Trophoblast cell (in vitro differentiated cells and primary cell): ENCODE measurements around the gene TLE5.

Experiments
- DNase-seq, 2 donors: peaks; one replicate each; pipeline ENCODE4 v3.0.0-alpha.2; 2016
- H2AFZ ChIP-seq: 2 replicates; pipeline ENCODE4 v1.6.1; 2013; ENCODE audit warnings: low read length, moderate library complexity, mild to moderate bottlenecking; ENCODE audit not compliant: insufficient read depth, poor library complexity
- H2AK5ac ChIP-seq: 2 replicates; pipeline ENCODE4 v1.6.1; 2013; ENCODE audit warnings: mild to moderate bottlenecking, low read length
- H2BK120ac ChIP-seq: 2 replicates; pipeline ENCODE4 v1.6.1; 2013; ENCODE audit warnings: low read length, mild to moderate bottlenecking, moderate library complexity; ENCODE audit not compliant: insufficient read depth, poor library complexity
- H2BK12ac ChIP-seq: 2 replicates; pipeline ENCODE4 v1.6.1; 2013; ENCODE audit warnings: mild to moderate bottlenecking, low read length, moderate library complexity
- H2BK5ac ChIP-seq: 2 replicates; pipeline ENCODE4 v1.6.1; 2013; ENCODE audit warnings: low read length, low read depth, moderate library complexity, mild to moderate bottlenecking; ENCODE audit not compliant: poor library complexity
- H3K14ac ChIP-seq: 2 replicates; pipeline ENCODE4 v1.6.1; 2013; ENCODE audit warnings: mild to moderate bottlenecking, low read length
- H3K18ac ChIP-seq: 2 replicates; pipeline ENCODE4 v1.6.1; 2013; ENCODE audit warnings: mild to moderate bottlenecking, low read length
- H3K23ac ChIP-seq: 2 replicates; pipeline ENCODE4 v1.6.1; 2013; ENCODE audit warnings: low read length
- H3K27ac ChIP-seq: 2 replicates; pipeline ENCODE4 v1.5.1; 2013; ENCODE audit warnings: low read depth, mild to moderate bottlenecking, inconsistent platforms, low read length, moderate library complexity
- H3K27me3 ChIP-seq: 2 replicates; pipeline ENCODE4 v1.6.1; 2013; ENCODE audit warnings: inconsistent platforms, mild to moderate bottlenecking, low read length, moderate library complexity; ENCODE audit not compliant: insufficient read depth
- H3K36me3 ChIP-seq, 2 experiments: 1 replicate in 1 of 2; 2 replicates in 1 of 2; pipeline ENCODE4 v1.6.1; 2013; ENCODE audit warnings: low read length in 2 of 2, mild to moderate bottlenecking in 2 of 2, moderate library complexity in 1 of 2; ENCODE audit not compliant: insufficient read depth in 2 of 2, control insufficient read depth in 1 of 2
- H3K4ac ChIP-seq: 2 replicates; pipeline ENCODE4 v1.6.1; 2013; ENCODE audit warnings: low read depth, mild to moderate bottlenecking, low read length, moderate library complexity
- H3K4me1 ChIP-seq, 2 experiments: 1 replicate in 1 of 2; 2 replicates in 1 of 2; pipeline ENCODE4 v1.6.1; 2013; ENCODE audit warnings: low read length in 2 of 2, mild to moderate bottlenecking in 2 of 2, moderate library complexity in 1 of 2; ENCODE audit not compliant: insufficient read depth in 2 of 2, control insufficient read depth in 1 of 2
- H3K4me2 ChIP-seq: 2 replicates; pipeline ENCODE4 v1.6.1; 2013; ENCODE audit warnings: inconsistent platforms, mild to moderate bottlenecking, low read length, moderate library complexity
- H3K4me3 ChIP-seq: 2 replicates; pipeline ENCODE4 v1.5.1; 2013; ENCODE audit warnings: mild to moderate bottlenecking, low read depth, low read length, inconsistent platforms
- H3K79me1 ChIP-seq: one replicate; pipeline ENCODE4 v1.6.1; 2013; ENCODE audit warnings: low read length
- H3K79me2 ChIP-seq: 2 replicates; pipeline ENCODE4 v1.6.1; 2013; ENCODE audit warnings: low read length, mild to moderate bottlenecking; ENCODE audit not compliant: control insufficient read depth, insufficient read depth, poor library complexity
- H3K9ac ChIP-seq: 2 replicates; pipeline ENCODE4 v1.6.1; 2013; ENCODE audit warnings: mild to moderate bottlenecking, low read length
- H3K9me3 ChIP-seq: 2 replicates; pipeline ENCODE4 v1.6.1; 2013; ENCODE audit warnings: low read depth, mild to moderate bottlenecking, control low read depth, inconsistent platforms, low read length; ENCODE audit not compliant: insufficient read depth
- H4K12ac ChIP-seq: 2 replicates; pipeline ENCODE4 v1.6.1; 2013; ENCODE audit warnings: low read depth, mild to moderate bottlenecking, low read length, moderate library complexity
- H4K8ac ChIP-seq: 2 replicates; pipeline ENCODE4 v1.6.1; 2013; ENCODE audit warnings: low read depth, mild to moderate bottlenecking, low read length, moderate library complexity
- H4K91ac ChIP-seq: one replicate; pipeline ENCODE4 v1.6.1; 2013; ENCODE audit warnings: low read depth, mild to moderate bottlenecking, low read length, moderate library complexity
- WGBS: extraction: QIAGEN DNeasy Blood & Tissue Kit; methylation state at CpG from one replicate; pipeline ENCODE4 v1.1.7; 2013; ENCODE audit warnings: missing lambda C conversion rate; ENCODE audit not compliant: insufficient read length, insufficient coverage; ENCODE audit errors: extremely low coverage; 5-methylcytosine and 5-hydroxymethylcytosine counted together

The TLE5 gene

GRCh38 chr19:3073931-3074595 is 11.8 kb upstream of the TLE5 start:
- no CpG with 5 or more reads among the region's 8 CpGs for WGBS
- Histone ChIP-seq H3K9me3 (no peaks in the 10 kb centered on the region), H2AFZ (no peak overlapping the region), H3K79me2 (no peaks in the 10 kb centered on the region), H3K18ac (no peak overlapping the region), H3K27ac (no peak overlapping the region), H2BK5ac (no peak overlapping the region), H3K23ac (no peak overlapping the region), H4K8ac (no peak overlapping the region), H3K36me3 (no peaks in the 10 kb centered on the region), H2AK5ac (no peak overlapping the region), H3K4me3 (no peak overlapping the region), H3K14ac (no peak overlapping the region), H2BK120ac (no peak overlapping the region), H3K9ac (no peak overlapping the region), H3K4me1 (no peaks in the 10 kb centered on the region), H3K4me2 (no peak overlapping the region), H4K12ac (no peak overlapping the region), H4K91ac (no peak overlapping the region), H3K4ac (no peak overlapping the region), H3K27me3 (no peaks in the 10 kb centered on the region), H2BK12ac (no peak overlapping the region), H3K79me1 (no peaks in the 10 kb centered on the region)
- DNase-seq: no peak

- no peaks in the 10 kb centered on the region for H3K79me2 ChIP-seq
Measured at GRCh38 chr19:3073159-3073563, 10.9 kb upstream of the TLE5 start.

DNA sequence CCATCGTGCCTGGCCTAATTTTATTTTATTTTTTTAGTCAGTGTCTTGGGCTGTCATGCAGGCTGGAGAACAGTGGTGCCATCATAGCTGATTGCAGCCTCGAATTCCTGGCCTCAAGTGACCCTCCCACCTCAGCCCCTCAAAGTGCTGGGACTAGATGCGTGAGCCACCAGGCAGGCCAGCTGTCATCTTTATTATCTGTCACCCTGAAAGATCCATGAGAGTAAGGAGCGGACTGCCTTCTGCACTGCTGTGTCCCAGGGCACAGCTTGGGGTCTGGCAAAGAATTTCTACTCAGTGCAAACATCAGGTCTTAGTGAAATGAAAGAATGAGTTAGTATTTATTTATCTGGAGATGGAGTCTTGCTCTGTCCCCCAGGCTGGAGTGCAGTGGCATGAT is 9.5 kb upstream of the TLE5 start:
- H3K27ac ChIP-seq: no peak overlapping the region
- no peak overlapping the region for H2BK5ac ChIP-seq
- no peaks in the 10 kb centered on the region for H3K79me1 ChIP-seq
- WGBS: no CpG with 5 or more reads among the region's 4 CpGs
- H3K4me3 ChIP-seq: no peak overlapping the region
- no peaks in the 10 kb centered on the region for H3K27me3 ChIP-seq
- H3K4me2 ChIP-seq: no peak overlapping the region
- H3K9ac ChIP-seq: no peak overlapping the region
- H3K79me2 ChIP-seq: no peaks in the 10 kb centered on the region
- H2AK5ac ChIP-seq: no peak overlapping the region
- H2BK120ac ChIP-seq: no peak overlapping the region
- no peak overlapping the region for H2AFZ ChIP-seq
- no peak overlapping the region for H4K91ac ChIP-seq
- H3K4ac ChIP-seq: no peak overlapping the region
- H4K12ac ChIP-seq: no peak overlapping the region
- no peak overlapping the region for H2BK12ac ChIP-seq
- H3K18ac ChIP-seq: no peak overlapping the region
- no peaks in the 10 kb centered on the region for H3K4me1 ChIP-seq
- no peak overlapping the region for H4K8ac ChIP-seq
- no peaks in the 10 kb centered on the region for H3K36me3 ChIP-seq
- no peak overlapping the region for H3K23ac ChIP-seq
- no peaks in the 10 kb centered on the region for H3K9me3 ChIP-seq
- no peak for DNase-seq
- H3K14ac ChIP-seq: no peak overlapping the region

More at GRCh38 chr19:3073159-3073563, 10.9 kb upstream of the TLE5 start:
- H2BK5ac ChIP-seq: no peak overlapping the region
- H3K27me3 ChIP-seq: no peaks in the 10 kb centered on the region
- no peak overlapping the region for H4K8ac ChIP-seq
- H3K4ac ChIP-seq: no peak overlapping the region
- H3K4me2 ChIP-seq: no peak overlapping the region
- H3K9me3 ChIP-seq: no peaks in the 10 kb centered on the region
- no peaks in the 10 kb centered on the region for H3K36me3 ChIP-seq
- H3K9ac ChIP-seq: no peak overlapping the region
- no peak overlapping the region for H2BK120ac ChIP-seq
- peak; percentile 88 to 90 for DNase-seq
- no peak overlapping the region for H4K91ac ChIP-seq
- H2AK5ac ChIP-seq: no peak overlapping the region
- H2BK12ac ChIP-seq: no peak overlapping the region
- H3K23ac ChIP-seq: no peak overlapping the region
- H2AFZ ChIP-seq: no peak overlapping the region
- H3K4me1 ChIP-seq: no peaks in the 10 kb centered on the region
- no peak overlapping the region for H3K18ac ChIP-seq
- no peak overlapping the region for H4K12ac ChIP-seq
- no peak overlapping the region for H3K4me3 ChIP-seq
- no peak overlapping the region for H3K27ac ChIP-seq
- H3K79me1 ChIP-seq: no peaks in the 10 kb centered on the region
- WGBS: no CpG with 5 or more reads among the region's 3 CpGs
- no peak overlapping the region for H3K14ac ChIP-seq

DNA sequence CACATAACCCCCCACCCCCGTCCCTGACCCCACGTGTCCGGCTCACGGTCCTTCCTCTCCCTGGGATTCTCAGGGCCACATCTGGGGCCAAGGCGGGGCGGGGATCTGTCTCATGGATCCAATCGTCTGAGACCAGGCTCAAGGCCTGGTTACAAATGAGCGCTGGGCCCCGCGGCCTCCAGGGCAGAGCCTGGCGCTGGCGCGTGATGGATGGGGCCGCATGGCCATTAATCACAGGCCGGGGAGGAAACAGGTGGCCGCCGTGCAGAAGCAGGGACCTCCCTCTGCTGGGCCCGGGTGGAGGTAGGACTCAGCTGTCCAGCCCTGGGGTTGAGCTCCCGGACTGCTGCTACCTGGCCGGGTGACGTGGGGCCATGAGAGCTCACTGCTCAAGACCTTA is 5.8 kb upstream of the TLE5 start:
- Histone ChIP-seq H4K12ac (no peak overlapping the region), H3K9ac (no peak overlapping the region), H3K18ac (no peak overlapping the region), H3K4ac (no peak overlapping the region), H3K4me3 (no peak overlapping the region), H3K4me1 (no peaks in the 10 kb centered on the region), H2BK120ac (no peak overlapping the region), H3K23ac (no peak overlapping the region), H2AK5ac (no peak overlapping the region), H4K91ac (no peak overlapping the region), H3K79me2 (no peaks in the 10 kb centered on the region), H4K8ac (no peak overlapping the region), H2AFZ (no peak overlapping the region), H3K79me1 (no peaks in the 10 kb centered on the region), H3K14ac (no peak overlapping the region), H3K4me2 (no peak overlapping the region), H3K27me3 (no peaks in the 10 kb centered on the region), H2BK12ac (no peak overlapping the region), H3K36me3 (no peaks in the 10 kb centered on the region), H3K27ac (no peak overlapping the region), H2BK5ac (no peak overlapping the region), H3K9me3 (no peaks in the 10 kb centered on the region)
- DNase-seq: no peak
- WGBS: no CpG with 5 or more reads among the region's 21 CpGs
